H9 (cell line): ENCODE measurements around the gene CDH4. TPM values are rescaled to one million over a fixed set of nuclear protein-coding genes. Genes with fewer than 3 reads are reported as not detected.

Experiments used
- DNase-seq: peaks from one replicate; pipeline ENCODE4 v3.0.0-alpha.2; 2017
- H2AFZ ChIP-seq: one replicate; pipeline ENCODE4 v1.6.1; 2013; ENCODE audit warnings: mild to moderate bottlenecking, low read length, control low read depth, moderate library complexity
- H2AK5ac ChIP-seq: 2 replicates; pipeline ENCODE4 v1.6.1; 2013; ENCODE audit warnings: low read length, control low read depth, mixed read lengths; ENCODE audit not compliant: insufficient read length
- H2BK120ac ChIP-seq: one replicate; pipeline ENCODE4 v1.6.1; 2013; ENCODE audit warnings: low read depth, mild to moderate bottlenecking, low read length, control low read depth, inconsistent platforms; ENCODE audit not compliant: poor library complexity, severe bottlenecking
- H2BK12ac ChIP-seq: 2 replicates; pipeline ENCODE4 v1.6.1; 2013; ENCODE audit warnings: low read length, control low read depth, mixed read lengths, low read depth; ENCODE audit not compliant: insufficient read length
- H2BK15ac ChIP-seq: 2 replicates; pipeline ENCODE4 v1.6.1; 2013; ENCODE audit warnings: low read depth, low read length, control low read depth
- H2BK20ac ChIP-seq: one replicate; pipeline ENCODE4 v1.6.1; 2013; ENCODE audit warnings: low read depth, mild to moderate bottlenecking, low read length, control low read depth, inconsistent platforms; ENCODE audit not compliant: poor library complexity, severe bottlenecking
- H2BK5ac ChIP-seq: 2 replicates; pipeline ENCODE4 v1.6.1; 2013; ENCODE audit warnings: low read length, control low read depth, mixed read lengths; ENCODE audit not compliant: insufficient read length
- H3K14ac ChIP-seq: 2 replicates; pipeline ENCODE4 v1.6.1; 2013; ENCODE audit warnings: low read length, control low read depth; ENCODE audit not compliant: insufficient read depth
- H3K18ac ChIP-seq: 2 replicates; pipeline ENCODE4 v1.6.1; 2013; ENCODE audit warnings: low read depth, mild to moderate bottlenecking, mixed read lengths, low read length, control low read depth; ENCODE audit not compliant: insufficient read length
- H3K23ac ChIP-seq: 2 replicates; pipeline ENCODE4 v1.6.1; 2013; ENCODE audit warnings: low read length, control low read depth, mixed read lengths, low read depth; ENCODE audit not compliant: insufficient read length
- H3K23me2 ChIP-seq: 2 replicates; pipeline ENCODE4 v1.6.1; 2013; ENCODE audit warnings: low read depth, mild to moderate bottlenecking, mixed read lengths, low read length, control low read depth; ENCODE audit not compliant: insufficient read length, poor library complexity, severe bottlenecking
- H3K27ac ChIP-seq: 2 replicates; pipeline ENCODE4 v1.5.1; 2013; ENCODE audit warnings: low read length, control low read depth, mixed read lengths, low read depth; ENCODE audit not compliant: insufficient read length
- H3K27me3 ChIP-seq: 2 replicates; pipeline ENCODE4 v1.6.1; 2013; ENCODE audit warnings: low read length, control low read depth, inconsistent platforms; ENCODE audit not compliant: insufficient read depth
- H3K4ac ChIP-seq: 2 replicates; pipeline ENCODE4 v1.6.1; 2013; ENCODE audit warnings: low read depth, mild to moderate bottlenecking, control low read depth, inconsistent platforms, low read length, moderate library complexity
- H3K4me1 ChIP-seq: 2 replicates; pipeline ENCODE4 v1.6.1; 2013; ENCODE audit warnings: low read length, control low read depth, inconsistent platforms; ENCODE audit not compliant: insufficient read depth
- H3K4me2 ChIP-seq: 2 replicates; pipeline ENCODE4 v1.6.1; 2013; ENCODE audit warnings: low read length, control low read depth, mixed read lengths; ENCODE audit not compliant: insufficient read length, insufficient read depth
- H3K56ac ChIP-seq: 2 replicates; pipeline ENCODE4 v1.6.1; 2013; ENCODE audit warnings: low read depth, mild to moderate bottlenecking, mixed read lengths, low read length, control low read depth; ENCODE audit not compliant: insufficient read length
- H3K79me1 ChIP-seq: 2 replicates; pipeline ENCODE4 v1.6.1; 2013; ENCODE audit warnings: low read depth, mild to moderate bottlenecking, moderate library complexity, low read length, control low read depth, inconsistent platforms; ENCODE audit not compliant: insufficient read depth, poor library complexity, severe bottlenecking
- H3K79me2 ChIP-seq: 2 replicates; pipeline ENCODE4 v1.6.1; 2013; ENCODE audit warnings: low read length, control low read depth, inconsistent platforms; ENCODE audit not compliant: insufficient read depth
- H3K9ac ChIP-seq: 2 replicates; pipeline ENCODE4 v1.6.1; 2013; ENCODE audit warnings: low read length, control low read depth, mixed read lengths; ENCODE audit not compliant: insufficient read length; ENCODE audit errors: extremely low read depth
- H3K9me3 ChIP-seq: one replicate; pipeline ENCODE4 v1.6.1; 2013; ENCODE audit warnings: low read depth, low read length, inconsistent platforms; ENCODE audit not compliant: control insufficient read depth
- H3T11ph ChIP-seq: one replicate; pipeline ENCODE4 v1.6.1; 2013; ENCODE audit warnings: mild to moderate bottlenecking, low read length, control low read depth, inconsistent platforms
- H4K20me1 ChIP-seq: one replicate; pipeline ENCODE4 v1.6.1; 2013; ENCODE audit not compliant: control insufficient read depth, insufficient read length, insufficient read depth
- H4K5ac ChIP-seq: 2 replicates; pipeline ENCODE4 v1.6.1; 2013; ENCODE audit warnings: low read depth, mild to moderate bottlenecking, mixed read lengths, low read length, control low read depth; ENCODE audit not compliant: insufficient read length
- H4K8ac ChIP-seq: replicated peaks from 2 replicates; pipeline ENCODE4 v1.6.1; 2013; ENCODE audit warnings: low read length, control low read depth, mixed read lengths, low read depth; ENCODE audit not compliant: insufficient read length
- H4K91ac ChIP-seq: 2 replicates; pipeline ENCODE4 v1.6.1; 2013; ENCODE audit warnings: low read depth, mild to moderate bottlenecking, moderate library complexity, mixed read lengths, low read length, control low read depth; ENCODE audit not compliant: insufficient read length
- H3K27ac Mint-ChIP-seq, 3 experiments: 2 replicates in 2 of 3; 3 replicates in 1 of 3; pipeline ENCODE4 v1.8.0; 2020 to 2021; ENCODE audit warnings: mixed read lengths in 3 of 3, mild to moderate bottlenecking in 1 of 3, moderate library complexity in 1 of 3
- H3K27me3 Mint-ChIP-seq: 2 replicates; pipeline ENCODE4 v1.8.0; 2021; ENCODE audit warnings: low read depth, mild to moderate bottlenecking, moderate library complexity, mixed read lengths
- H3K36me3 Mint-ChIP-seq, 3 experiments: 2 replicates in 2 of 3; 3 replicates in 1 of 3; pipeline ENCODE4 v1.8.0; 2020 to 2021; ENCODE audit warnings: low read depth in 3 of 3, mixed read lengths in 3 of 3; ENCODE audit not compliant: insufficient read depth in 1 of 3
- H3K4me1 Mint-ChIP-seq, 2 experiments: 2 replicates each; pipeline ENCODE4 v1.8.0; 2020; ENCODE audit warnings: mixed read lengths in 2 of 2
- H3K4me3 Mint-ChIP-seq, 2 experiments: 2 replicates in 1 of 2; 3 replicates in 1 of 2; pipeline ENCODE4 v1.8.0; 2020 to 2021; ENCODE audit warnings: mild to moderate bottlenecking in 2 of 2, mixed read lengths in 2 of 2, moderate library complexity in 1 of 2
- H3K9me3 Mint-ChIP-seq, 2 experiments: 2 replicates in 1 of 2; 3 replicates in 1 of 2; pipeline ENCODE4 v1.8.0; 2020; ENCODE audit warnings: mild to moderate bottlenecking in 2 of 2, mixed read lengths in 2 of 2, moderate library complexity in 1 of 2
- WGBS: extraction: QIAGEN DNeasy Blood & Tissue Kit; methylation state at CpG from one replicate; pipeline ENCODE4 v1.1.7; 2013; ENCODE audit warnings: missing lambda C conversion rate, low lambda C conversion rate, mixed read lengths; ENCODE audit not compliant: insufficient read length; ENCODE audit errors: extremely low coverage; 5-methylcytosine and 5-hydroxymethylcytosine counted together
- total RNA-seq: library from RNA; stranded (reverse); gene quantifications from 2 replicates; pipeline ENCODE4 v1.2.1, GENCODE V29; 2021
- TF ChIP-seq, protein P1 (sequence below): fragments of 200-600 bp; sonication (generic); conservative IDR thresholded peaks from 3 replicates; pipeline ENCODE4 v1.8.0; 2021; ENCODE audit warnings: antibody characterized with exemption, mild to moderate bottlenecking

The CDH4 gene
- total RNA-seq, 1 experiment from 2014 or later = 3.0 TPM

DNA sequence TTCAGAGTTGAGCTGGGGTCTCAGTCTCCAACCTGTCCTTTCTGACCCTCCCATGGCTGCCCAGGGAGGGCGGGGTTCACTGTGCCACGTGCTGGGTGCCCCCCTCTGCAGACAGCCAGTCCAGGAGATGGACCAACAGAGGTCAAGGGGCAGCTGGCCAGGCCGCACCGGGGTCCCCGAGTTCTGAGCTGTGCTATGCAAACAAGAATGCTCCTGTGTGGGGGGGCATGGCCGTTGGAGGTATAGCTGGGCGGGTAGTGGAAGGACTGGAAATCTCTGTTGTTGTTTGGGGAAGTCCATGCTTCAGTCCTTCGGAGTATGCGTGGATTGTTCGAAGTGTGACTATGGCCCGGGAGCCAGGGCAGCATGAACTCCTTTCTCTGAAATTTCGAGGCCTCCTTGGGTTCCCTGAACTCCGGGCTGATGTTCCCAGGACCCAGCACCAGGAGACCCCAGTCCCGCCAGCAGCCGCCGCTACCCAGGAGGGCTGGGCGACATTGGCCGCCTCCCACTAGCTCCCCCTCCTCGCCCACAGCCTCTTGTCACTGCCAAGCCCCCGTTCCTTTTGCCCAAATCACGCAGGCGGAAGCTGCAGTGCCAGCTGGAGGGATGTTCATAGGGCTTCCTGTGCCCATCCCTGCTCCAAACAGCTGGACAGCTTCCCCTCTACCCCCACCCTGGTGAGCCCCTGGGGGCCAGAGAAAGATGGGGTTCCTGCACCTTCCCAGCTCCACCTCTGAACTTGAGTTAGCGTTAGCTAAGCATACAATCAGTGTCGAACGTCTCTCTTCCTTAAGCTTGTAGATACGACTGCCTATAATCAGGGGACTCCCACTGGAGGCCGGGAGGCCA is 687.0 kb downstream of the CDH4 start:
- no peak overlapping the region for H3K9ac ChIP-seq
- H3T11ph ChIP-seq = no peak overlapping the region
- Mint-ChIP-seq H3K9me3 (no peaks in the 10 kb centered on the region; a peak in 1 of 5 replicates), H3K4me3 (no peak overlapping the region), H3K27ac (no peak overlapping the region; a peak in 1 of 7 replicates), H3K4me1 (peaks cover 13 to 26% of the 10 kb centered on the region in 2 experiments), H3K27me3 (no peaks in the 10 kb centered on the region; the same call in 1 of the 2 replicates), H3K36me3 (no peaks in the 10 kb centered on the region; a peak in 1 of 7 replicates)
- H2BK12ac ChIP-seq = no peak overlapping the region
- H3K18ac ChIP-seq = no peak overlapping the region
- H2BK120ac ChIP-seq = no peak overlapping the region
- H2BK15ac ChIP-seq = no peak overlapping the region
- WGBS = no CpG with 5 or more reads among the region's 27 CpGs
- H3K79me1 ChIP-seq = no peaks in the 10 kb centered on the region
- H2BK20ac ChIP-seq = no peak overlapping the region
- no peak overlapping the region for H2AFZ ChIP-seq
- no peak overlapping the region for H3K27ac ChIP-seq
- H3K9me3 ChIP-seq = no peaks in the 10 kb centered on the region
- H3K56ac ChIP-seq = no peak overlapping the region
- H3K4me1 ChIP-seq = no peaks in the 10 kb centered on the region
- no peaks in the 10 kb centered on the region for H3K79me2 ChIP-seq
- TF ChIP-seq, protein P1, sequence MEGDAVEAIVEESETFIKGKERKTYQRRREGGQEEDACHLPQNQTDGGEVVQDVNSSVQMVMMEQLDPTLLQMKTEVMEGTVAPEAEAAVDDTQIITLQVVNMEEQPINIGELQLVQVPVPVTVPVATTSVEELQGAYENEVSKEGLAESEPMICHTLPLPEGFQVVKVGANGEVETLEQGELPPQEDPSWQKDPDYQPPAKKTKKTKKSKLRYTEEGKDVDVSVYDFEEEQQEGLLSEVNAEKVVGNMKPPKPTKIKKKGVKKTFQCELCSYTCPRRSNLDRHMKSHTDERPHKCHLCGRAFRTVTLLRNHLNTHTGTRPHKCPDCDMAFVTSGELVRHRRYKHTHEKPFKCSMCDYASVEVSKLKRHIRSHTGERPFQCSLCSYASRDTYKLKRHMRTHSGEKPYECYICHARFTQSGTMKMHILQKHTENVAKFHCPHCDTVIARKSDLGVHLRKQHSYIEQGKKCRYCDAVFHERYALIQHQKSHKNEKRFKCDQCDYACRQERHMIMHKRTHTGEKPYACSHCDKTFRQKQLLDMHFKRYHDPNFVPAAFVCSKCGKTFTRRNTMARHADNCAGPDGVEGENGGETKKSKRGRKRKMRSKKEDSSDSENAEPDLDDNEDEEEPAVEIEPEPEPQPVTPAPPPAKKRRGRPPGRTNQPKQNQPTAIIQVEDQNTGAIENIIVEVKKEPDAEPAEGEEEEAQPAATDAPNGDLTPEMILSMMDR = no peak
- no peak overlapping the region for H3K4me2 ChIP-seq
- H4K5ac ChIP-seq = no peak overlapping the region
- no peaks in the 10 kb centered on the region for H4K20me1 ChIP-seq
- no peak overlapping the region for H4K8ac ChIP-seq
- H3K23ac ChIP-seq = no peak overlapping the region
- H3K14ac ChIP-seq = no peak overlapping the region
- no peak for DNase-seq
- no peaks in the 10 kb centered on the region for H3K27me3 ChIP-seq
- no peak overlapping the region for H2BK5ac ChIP-seq
- no peak overlapping the region for H4K91ac ChIP-seq
- H3K4ac ChIP-seq = no peak overlapping the region
- H3K23me2 ChIP-seq = no peaks in the 10 kb centered on the region
- no peak overlapping the region for H2AK5ac ChIP-seq
